KMS-11 (cell line): ENCODE data around the gene SKAP1.
"Not testable (repeated sequence)": the region's sequence is repeated elsewhere in the genome, so short reads cannot be mapped to it uniquely, and the experiment has no call there.

Experiments used
- H2AFZ ChIP-seq: fragments of 200-600 bp; sonication (generic); 2 replicates; pipeline ENCODE4 v1.6.1; 2016; ENCODE audit warnings: antibody characterized with exemption, mixed run types, low read depth
- H3K27ac ChIP-seq: fragments of 200-600 bp; sonication (generic); 2 replicates; pipeline ENCODE4 v1.6.1; 2016; ENCODE audit warnings: mild to moderate bottlenecking, mixed run types
- H3K27me3 ChIP-seq: fragments of 200-600 bp; sonication (generic); 2 replicates; pipeline ENCODE4 v1.6.1; 2017; ENCODE audit warnings: mild to moderate bottlenecking, low read depth, mixed run types, moderate library complexity; ENCODE audit not compliant: insufficient read depth
- H3K36me3 ChIP-seq: fragments of 200-600 bp; sonication (generic); 2 replicates; pipeline ENCODE4 v1.6.1; 2017; ENCODE audit warnings: mild to moderate bottlenecking, mixed run types; ENCODE audit not compliant: insufficient read depth
- H3K4me1 ChIP-seq: fragments of 200-600 bp; sonication (generic); 2 replicates; pipeline ENCODE4 v1.6.1; 2016; ENCODE audit warnings: mild to moderate bottlenecking, low read depth, mixed run types; ENCODE audit not compliant: poor library complexity, severe bottlenecking
- H3K4me2 ChIP-seq: fragments of 200-600 bp; sonication (generic); 2 replicates; pipeline ENCODE4 v1.7.0; 2016; ENCODE audit warnings: mild to moderate bottlenecking, mixed run types
- H3K4me3 ChIP-seq: fragments of 200-600 bp; sonication (generic); IDR thresholded peaks from 2 replicates; pipeline ENCODE4 v1.6.1; 2017; ENCODE audit warnings: low read depth, low read length, mixed read lengths; ENCODE audit not compliant: insufficient read depth
- H3K79me2 ChIP-seq: fragments of 200-600 bp; sonication (generic); 2 replicates; pipeline ENCODE4 v1.6.1; 2016; ENCODE audit warnings: low read depth, mixed run types; ENCODE audit not compliant: insufficient read depth
- H3K9ac ChIP-seq: fragments of 200-600 bp; sonication (generic); 2 replicates; pipeline ENCODE4 v1.6.1; 2016; ENCODE audit warnings: mild to moderate bottlenecking, mixed run types
- H4K20me1 ChIP-seq: fragments of 200-600 bp; sonication (generic); 2 replicates; pipeline ENCODE4 v1.6.1; 2016; ENCODE audit warnings: mild to moderate bottlenecking, mixed run types; ENCODE audit not compliant: insufficient read depth
- CTCF ChIP-seq: fragments of 200-600 bp; sonication (generic); conservative IDR thresholded peaks from 2 replicates; pipeline ENCODE4 v1.6.1; 2017; ENCODE audit warnings: low read depth, mild to moderate bottlenecking, antibody characterized with exemption, low read length, moderate library complexity, mixed read lengths

SKAP1 gene

GRCh38 chr17:48368352-48368908 lies 61.6 kb downstream of the SKAP1 start:
- no peak overlapping the region for H3K4me3 ChIP-seq
- H3K27ac ChIP-seq = no peak overlapping the region
- no peak overlapping the region for H2AFZ ChIP-seq
- H3K79me2 ChIP-seq = no peaks in the 10 kb centered on the region
- H3K4me1 ChIP-seq = peaks cover 7% of the 10 kb centered on the region
- H3K4me2 ChIP-seq = no peak overlapping the region
- H3K27me3 ChIP-seq = no peaks in the 10 kb centered on the region
- TF ChIP-seq CTCF = no peak
- H4K20me1 ChIP-seq = no peaks in the 10 kb centered on the region
- no peaks in the 10 kb centered on the region for H3K36me3 ChIP-seq
- H3K9ac ChIP-seq = no peak overlapping the region

GRCh38 chr17:48363161-48363560 lies 66.9 kb downstream of the SKAP1 start:
- Histone ChIP-seq H3K4me3 (no peak overlapping the region), H3K4me1 (no peaks in the 10 kb centered on the region), H3K4me2 (no peak overlapping the region), H2AFZ (no peak overlapping the region), H3K27me3 (no peaks in the 10 kb centered on the region), H3K9ac (no peak overlapping the region), H3K79me2 (no peaks in the 10 kb centered on the region), H4K20me1 (no peaks in the 10 kb centered on the region), H3K36me3 (no peaks in the 10 kb centered on the region), H3K27ac (no peak overlapping the region)
- TF ChIP-seq CTCF = no peak

GRCh38 chr17:48360861-48361633 lies 69.0 kb downstream of the SKAP1 start:
- not testable (repeated sequence) for H3K4me3 ChIP-seq, H3K36me3 ChIP-seq, H3K4me1 ChIP-seq, H3K9ac ChIP-seq, H3K4me2 ChIP-seq, H3K27ac ChIP-seq, H2AFZ ChIP-seq, H3K27me3 ChIP-seq, H4K20me1 ChIP-seq, H3K79me2 ChIP-seq

GRCh38 chr17:48357779-48358602 lies 72.0 kb downstream of the SKAP1 start:
- no peaks in the 10 kb centered on the region for H4K20me1 ChIP-seq
- no peaks in the 10 kb centered on the region for H3K36me3 ChIP-seq
- no peak overlapping the region for H2AFZ ChIP-seq
- H3K27me3 ChIP-seq = no peaks in the 10 kb centered on the region
- no peak overlapping the region for H3K27ac ChIP-seq
- H3K9ac ChIP-seq = no peak overlapping the region
- no peak overlapping the region for H3K4me2 ChIP-seq
- H3K4me1 ChIP-seq = no peaks in the 10 kb centered on the region
- no peak for TF ChIP-seq CTCF
- no peaks in the 10 kb centered on the region for H3K79me2 ChIP-seq
- H3K4me3 ChIP-seq = no peak overlapping the region
